DOHH2 (cell line): ENCODE results near the gene SEZ6.

ENCODE experiments used
- H3F3A ChIP-seq: fragments of 200-600 bp; sonication (generic), shearing (Covaris generic); 2 replicates; pipeline ENCODE4 v1.6.0; 2016; ENCODE audit warnings: antibody characterized with exemption, mild to moderate bottlenecking; ENCODE audit not compliant: control insufficient read depth, insufficient read depth
- H3K27ac ChIP-seq: fragments of 200-600 bp; sonication (generic); 2 replicates; pipeline ENCODE4 v1.5.1; 2014; ENCODE audit warnings: low read depth, mild to moderate bottlenecking, low read length, moderate library complexity
- H3K27me3 ChIP-seq: fragments of 200-600 bp; sonication (generic); 2 replicates; pipeline ENCODE4 v1.6.1; 2014; ENCODE audit warnings: mild to moderate bottlenecking, low read length, mixed read lengths; ENCODE audit not compliant: control insufficient read depth
- H3K36me3 ChIP-seq: fragments of 200-600 bp; sonication (generic); 2 replicates; pipeline ENCODE4 v1.6.1; 2014; ENCODE audit warnings: mild to moderate bottlenecking, low read length, moderate library complexity, mixed read lengths; ENCODE audit not compliant: control insufficient read depth
- H3K4me1 ChIP-seq: fragments of 200-600 bp; sonication (generic); 2 replicates; pipeline ENCODE4 v1.6.1; 2014; ENCODE audit warnings: mild to moderate bottlenecking, low read length, mixed read lengths; ENCODE audit not compliant: control insufficient read depth
- H3K4me2 ChIP-seq: fragments of 200-600 bp; sonication (generic); 2 replicates; pipeline ENCODE4 v1.6.0; 2014; ENCODE audit warnings: mild to moderate bottlenecking, low read length, moderate library complexity
- H3K4me3 ChIP-seq: fragments of 200-600 bp; sonication (generic); 2 replicates; pipeline ENCODE4 v1.5.1; 2014; ENCODE audit warnings: mild to moderate bottlenecking, low read length, mixed read lengths
- H3K79me2 ChIP-seq: fragments of 200-600 bp; sonication (generic); 2 replicates; pipeline ENCODE4 v1.6.1; 2014; ENCODE audit warnings: mild to moderate bottlenecking, low read length, mixed read lengths; ENCODE audit not compliant: control insufficient read depth
- H3K9me2 ChIP-seq: fragments of 200-600 bp; sonication (generic); replicated peaks from 2 replicates; pipeline ENCODE4 v1.6.1; 2014; ENCODE audit warnings: mild to moderate bottlenecking, low read length, mixed read lengths; ENCODE audit not compliant: control insufficient read depth
- H3K9me3 ChIP-seq: fragments of 200-600 bp; sonication (generic); 2 replicates; pipeline ENCODE4 v1.6.1; 2014; ENCODE audit warnings: antibody characterized with exemption, low read length, mixed read lengths; ENCODE audit not compliant: control insufficient read depth, insufficient read depth
- H4K20me1 ChIP-seq: fragments of 200-600 bp; sonication (generic); 2 replicates; pipeline ENCODE4 v1.6.0; 2014; ENCODE audit warnings: low read depth, mild to moderate bottlenecking, antibody characterized with exemption, low read length, moderate library complexity; ENCODE audit not compliant: control insufficient read depth, insufficient read depth
- CTCF ChIP-seq: fragments of 200-600 bp; sonication (generic); IDR thresholded peaks from one replicate; pipeline ENCODE4 v1.5.1; 2014; ENCODE audit warnings: antibody characterized with exemption, mild to moderate bottlenecking, low read depth, low read length; ENCODE audit not compliant: poor library complexity, severe bottlenecking
- EZH2phosphoT487 ChIP-seq: fragments of 200-600 bp; sonication (generic); IDR thresholded peaks from 2 replicates; pipeline ENCODE4 v1.6.1; 2017; ENCODE audit warnings: borderline replicate concordance, mild to moderate bottlenecking, antibody characterized with exemption, low read length, moderate library complexity, mixed read lengths

SEZ6 gene

GRCh38 chr17:29031488-29031887, 25.7 kb upstream of the SEZ6 start:
- H3K4me3 ChIP-seq: no peak overlapping the region
- no peaks in the 10 kb centered on the region for H3K4me1 ChIP-seq
- H3K27me3 ChIP-seq: peaks cover 57% of the 10 kb centered on the region
- H3K9me2 ChIP-seq: no peaks in the 10 kb centered on the region
- peaks cover 22% of the 10 kb centered on the region for H3K9me3 ChIP-seq
- TF ChIP-seq EZH2phosphoT487 (no peak), CTCF (no peak)
- H3K36me3 ChIP-seq: no peaks in the 10 kb centered on the region
- H3K4me2 ChIP-seq: no peak overlapping the region
- H3K79me2 ChIP-seq: no peaks in the 10 kb centered on the region
- H4K20me1 ChIP-seq: no peaks in the 10 kb centered on the region
- H3F3A ChIP-seq: no peaks in the 10 kb centered on the region
- no peak overlapping the region for H3K27ac ChIP-seq

- H3K9me2 ChIP-seq: no peaks in the 10 kb centered on the region
- no peak overlapping the region for H3K4me3 ChIP-seq
- no peaks in the 10 kb centered on the region for H3K79me2 ChIP-seq
- peaks cover 28% of the 10 kb centered on the region for H3K27me3 ChIP-seq
- no peaks in the 10 kb centered on the region for H3K36me3 ChIP-seq
- TF ChIP-seq CTCF (no peak), EZH2phosphoT487 (no peak)
- H3K4me2 ChIP-seq: no peak overlapping the region
- no peaks in the 10 kb centered on the region for H4K20me1 ChIP-seq
- H3K9me3 ChIP-seq: no peaks in the 10 kb centered on the region
- no peak overlapping the region for H3K27ac ChIP-seq
- peaks cover 9% of the 10 kb centered on the region for H3K4me1 ChIP-seq
- no peaks in the 10 kb centered on the region for H3F3A ChIP-seq
Observed at GRCh38 chr17:29024316-29024952, 18.6 kb upstream of the SEZ6 start.

GRCh38 chr17:29022074-29022473, 16.2 kb upstream of the SEZ6 start:
- Histone ChIP-seq H3K9me3 (no peaks in the 10 kb centered on the region), H3K79me2 (no peaks in the 10 kb centered on the region), H3K4me2 (no peak overlapping the region), H3K27me3 (peaks cover 19% of the 10 kb centered on the region), H3K36me3 (no peaks in the 10 kb centered on the region), H3K27ac (no peak overlapping the region), H4K20me1 (no peaks in the 10 kb centered on the region), H3F3A (no peaks in the 10 kb centered on the region), H3K4me3 (no peak overlapping the region), H3K9me2 (no peaks in the 10 kb centered on the region), H3K4me1 (peaks cover 16% of the 10 kb centered on the region)
- TF ChIP-seq CTCF: no peak
- TF ChIP-seq EZH2phosphoT487: no peak
